WTC11 (cell line): ENCODE measurements around the gene GLS.

Experiments
- ATF1 ChIP-seq: sonication (generic); formaldehyde crosslinking; IDR thresholded peaks from 2 replicates; pipeline ENCODE4 v1.8.1; 2023; ENCODE audit warnings: mild to moderate bottlenecking, moderate library complexity, missing genetic modification reagents
- E2F4 ChIP-seq: sonication (generic); formaldehyde crosslinking; IDR thresholded peaks from 2 replicates; pipeline ENCODE4 v1.8.1; 2022; ENCODE audit warnings: low read depth, mild to moderate bottlenecking, moderate library complexity, missing genetic modification reagents, borderline replicate concordance
- FOXJ3 ChIP-seq: sonication (generic); formaldehyde crosslinking; IDR thresholded peaks from 2 replicates; pipeline ENCODE4 v1.9.0; 2021; ENCODE audit warnings: missing genetic modification reagents, mild to moderate bottlenecking, borderline replicate concordance
- KAT7 ChIP-seq: sonication (generic); formaldehyde crosslinking; IDR thresholded peaks from 2 replicates; pipeline ENCODE4 v1.8.1; 2023; ENCODE audit warnings: missing genetic modification reagents, mild to moderate bottlenecking, borderline replicate concordance
- MLX ChIP-seq: sonication (generic); formaldehyde crosslinking; IDR thresholded peaks from 2 replicates; pipeline ENCODE4 v1.8.1; 2023; ENCODE audit warnings: mild to moderate bottlenecking, missing genetic modification reagents, moderate library complexity
- NFE2L1 ChIP-seq: sonication (generic); formaldehyde crosslinking; IDR thresholded peaks from 2 replicates; pipeline ENCODE4 v1.8.1; 2023; ENCODE audit warnings: missing genetic modification reagents
- NR2C2 ChIP-seq: sonication (generic); formaldehyde crosslinking; IDR thresholded peaks from 2 replicates; pipeline ENCODE4 v1.8.0; 2022; ENCODE audit warnings: mild to moderate bottlenecking, missing genetic modification reagents
- SMAD3 ChIP-seq: sonication (generic); formaldehyde crosslinking; IDR thresholded peaks from 2 replicates; pipeline ENCODE4 v1.8.0; 2022; ENCODE audit warnings: missing genetic modification reagents, mild to moderate bottlenecking, borderline replicate concordance
- SP1 ChIP-seq: sonication (generic); formaldehyde crosslinking; conservative IDR thresholded peaks from 2 replicates; pipeline ENCODE4 v1.8.1; 2022; ENCODE audit warnings: missing genetic modification reagents
- TF ChIP-seq, protein P1 (sequence below): fragments of 200-600 bp; IDR thresholded peaks from 2 replicates; pipeline ENCODE4 v1.8.0; 2022; ENCODE audit warnings: antibody characterized with exemption
- TF ChIP-seq, protein P2 (sequence below): sonication (generic); formaldehyde crosslinking; IDR thresholded peaks from 2 replicates; pipeline ENCODE4 v1.8.0; 2022; ENCODE audit warnings: mild to moderate bottlenecking, missing genetic modification reagents
- TF ChIP-seq, protein P3 (sequence below): sonication (generic); formaldehyde crosslinking; IDR thresholded peaks from 2 replicates; pipeline ENCODE4 v1.8.0; 2022; ENCODE audit warnings: mild to moderate bottlenecking, missing genetic modification reagents

DNA sequence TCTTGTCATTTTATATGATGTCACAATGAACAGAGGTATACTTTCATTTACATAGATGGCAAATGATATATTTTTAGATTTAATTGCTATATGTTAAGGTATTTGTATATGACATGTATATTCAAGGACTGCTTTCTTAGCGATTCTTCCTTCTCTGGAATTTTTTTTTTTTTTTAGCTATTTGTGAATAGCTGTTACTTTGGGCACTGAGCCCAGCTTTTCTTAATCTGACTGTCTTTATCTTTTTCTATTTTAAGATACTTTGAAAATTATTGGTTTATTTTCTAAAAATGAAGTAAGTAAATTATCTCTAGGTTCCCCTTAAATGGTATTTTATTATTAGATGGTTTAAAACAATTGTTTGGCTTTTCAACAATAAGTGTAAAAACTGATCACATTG is 4.0 kb upstream of the GLS start:
- TF ChIP-seq, protein P1, sequence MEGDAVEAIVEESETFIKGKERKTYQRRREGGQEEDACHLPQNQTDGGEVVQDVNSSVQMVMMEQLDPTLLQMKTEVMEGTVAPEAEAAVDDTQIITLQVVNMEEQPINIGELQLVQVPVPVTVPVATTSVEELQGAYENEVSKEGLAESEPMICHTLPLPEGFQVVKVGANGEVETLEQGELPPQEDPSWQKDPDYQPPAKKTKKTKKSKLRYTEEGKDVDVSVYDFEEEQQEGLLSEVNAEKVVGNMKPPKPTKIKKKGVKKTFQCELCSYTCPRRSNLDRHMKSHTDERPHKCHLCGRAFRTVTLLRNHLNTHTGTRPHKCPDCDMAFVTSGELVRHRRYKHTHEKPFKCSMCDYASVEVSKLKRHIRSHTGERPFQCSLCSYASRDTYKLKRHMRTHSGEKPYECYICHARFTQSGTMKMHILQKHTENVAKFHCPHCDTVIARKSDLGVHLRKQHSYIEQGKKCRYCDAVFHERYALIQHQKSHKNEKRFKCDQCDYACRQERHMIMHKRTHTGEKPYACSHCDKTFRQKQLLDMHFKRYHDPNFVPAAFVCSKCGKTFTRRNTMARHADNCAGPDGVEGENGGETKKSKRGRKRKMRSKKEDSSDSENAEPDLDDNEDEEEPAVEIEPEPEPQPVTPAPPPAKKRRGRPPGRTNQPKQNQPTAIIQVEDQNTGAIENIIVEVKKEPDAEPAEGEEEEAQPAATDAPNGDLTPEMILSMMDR = no peak
- TF ChIP-seq, protein P2, sequence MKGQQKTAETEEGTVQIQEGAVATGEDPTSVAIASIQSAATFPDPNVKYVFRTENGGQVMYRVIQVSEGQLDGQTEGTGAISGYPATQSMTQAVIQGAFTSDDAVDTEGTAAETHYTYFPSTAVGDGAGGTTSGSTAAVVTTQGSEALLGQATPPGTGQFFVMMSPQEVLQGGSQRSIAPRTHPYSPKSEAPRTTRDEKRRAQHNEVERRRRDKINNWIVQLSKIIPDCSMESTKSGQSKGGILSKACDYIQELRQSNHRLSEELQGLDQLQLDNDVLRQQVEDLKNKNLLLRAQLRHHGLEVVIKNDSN (CRISPR knock-in tag) = no peak
- no peak for TF ChIP-seq MLX (CRISPR knock-in tag)
- TF ChIP-seq SP1 (CRISPR knock-in tag) = no peak
- TF ChIP-seq NFE2L1 (CRISPR knock-in tag) = no peak
- no peak for TF ChIP-seq FOXJ3
- no peak for TF ChIP-seq NR2C2
- no peak for TF ChIP-seq SMAD3 (CRISPR knock-in tag)
- TF ChIP-seq, protein P3, sequence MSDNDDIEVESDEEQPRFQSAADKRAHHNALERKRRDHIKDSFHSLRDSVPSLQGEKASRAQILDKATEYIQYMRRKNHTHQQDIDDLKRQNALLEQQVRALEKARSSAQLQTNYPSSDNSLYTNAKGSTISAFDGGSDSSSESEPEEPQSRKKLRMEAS = no peak
- TF ChIP-seq E2F4 = no peak
- no peak for TF ChIP-seq ATF1 (CRISPR knock-in tag)
- no peak for TF ChIP-seq KAT7 (CRISPR knock-in tag)
